GM06990 (cell line): ENCODE results near the gene FMN1.

Source experiments
- DNase-seq: peaks from one replicate; pipeline ENCODE4 v3.0.0-alpha.2; 2011; ENCODE audit not compliant: insufficient read length; ENCODE audit errors: extremely low read depth
- H3K27me3 ChIP-seq: replicated peaks from 2 replicates; pipeline ENCODE4 v1.6.0; 2011; ENCODE audit warnings: low read length; ENCODE audit not compliant: control insufficient read depth, insufficient read depth
- H3K36me3 ChIP-seq: 2 replicates; pipeline ENCODE4 v1.5.1; 2011; ENCODE audit warnings: low read length; ENCODE audit not compliant: control insufficient read depth, insufficient read depth
- H3K4me3 ChIP-seq: replicated peaks from 2 replicates; pipeline ENCODE4 v1.5.1; 2011; ENCODE audit warnings: low read depth, mild to moderate bottlenecking, control low read depth, low read length
- TF ChIP-seq, protein P1 (sequence below): IDR thresholded peaks from 2 replicates; pipeline ENCODE4 v1.5.1; 2011; ENCODE audit warnings: low read length, control low read depth, mild to moderate bottlenecking, inconsistent platforms; ENCODE audit not compliant: insufficient read depth, poor library complexity, severe bottlenecking

The FMN1 gene

DNA sequence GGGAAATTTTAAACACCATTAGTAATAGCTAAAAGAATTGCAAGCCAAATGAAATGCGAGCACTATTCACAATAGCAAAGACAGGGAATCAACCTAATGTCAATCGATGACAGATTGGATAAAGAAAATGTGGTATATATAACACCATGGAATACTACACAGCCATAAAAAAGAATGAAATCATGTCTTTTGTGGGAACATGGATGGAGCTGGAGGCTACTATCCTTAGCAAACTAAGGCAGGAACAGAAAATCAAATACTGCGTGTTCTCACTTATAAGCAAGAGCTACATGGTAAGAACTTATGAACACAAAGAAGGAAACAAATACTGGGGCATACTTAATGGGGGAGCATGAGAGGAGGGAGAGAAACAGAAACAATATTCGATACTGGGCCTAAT lies 85.2 kb downstream of the FMN1 start:
- Histone ChIP-seq H3K36me3 (no peaks in the 10 kb centered on the region), H3K27me3 (no peaks in the 10 kb centered on the region), H3K4me3 (no peak overlapping the region)
- DNase-seq, result no peak
- TF ChIP-seq, protein P1, sequence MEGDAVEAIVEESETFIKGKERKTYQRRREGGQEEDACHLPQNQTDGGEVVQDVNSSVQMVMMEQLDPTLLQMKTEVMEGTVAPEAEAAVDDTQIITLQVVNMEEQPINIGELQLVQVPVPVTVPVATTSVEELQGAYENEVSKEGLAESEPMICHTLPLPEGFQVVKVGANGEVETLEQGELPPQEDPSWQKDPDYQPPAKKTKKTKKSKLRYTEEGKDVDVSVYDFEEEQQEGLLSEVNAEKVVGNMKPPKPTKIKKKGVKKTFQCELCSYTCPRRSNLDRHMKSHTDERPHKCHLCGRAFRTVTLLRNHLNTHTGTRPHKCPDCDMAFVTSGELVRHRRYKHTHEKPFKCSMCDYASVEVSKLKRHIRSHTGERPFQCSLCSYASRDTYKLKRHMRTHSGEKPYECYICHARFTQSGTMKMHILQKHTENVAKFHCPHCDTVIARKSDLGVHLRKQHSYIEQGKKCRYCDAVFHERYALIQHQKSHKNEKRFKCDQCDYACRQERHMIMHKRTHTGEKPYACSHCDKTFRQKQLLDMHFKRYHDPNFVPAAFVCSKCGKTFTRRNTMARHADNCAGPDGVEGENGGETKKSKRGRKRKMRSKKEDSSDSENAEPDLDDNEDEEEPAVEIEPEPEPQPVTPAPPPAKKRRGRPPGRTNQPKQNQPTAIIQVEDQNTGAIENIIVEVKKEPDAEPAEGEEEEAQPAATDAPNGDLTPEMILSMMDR, result no peak

DNA sequence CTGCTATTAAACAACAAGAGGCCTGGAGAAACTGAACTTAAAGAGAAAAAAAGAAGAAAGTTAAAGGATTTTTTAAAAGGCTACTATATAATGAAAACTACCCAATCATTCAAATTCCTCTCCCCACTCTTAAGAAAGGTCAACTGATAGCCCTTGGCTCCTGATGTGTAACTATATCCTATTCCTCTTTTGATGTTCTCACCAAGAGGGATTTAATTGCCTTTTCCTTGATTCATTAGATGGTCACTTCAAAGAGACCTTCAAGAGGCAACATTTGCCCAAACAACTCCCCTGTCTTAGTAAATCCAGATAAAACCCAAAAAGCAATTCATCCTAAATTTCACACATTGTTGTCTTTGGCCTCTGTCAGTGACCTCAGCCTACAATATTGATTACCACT lies 86.0 kb downstream of the FMN1 start:
- no peak for DNase-seq
- H3K4me3 ChIP-seq, result no peak overlapping the region
- H3K27me3 ChIP-seq, result no peaks in the 10 kb centered on the region
- TF ChIP-seq, protein P1, result no peak
- no peaks in the 10 kb centered on the region for H3K36me3 ChIP-seq

DNA sequence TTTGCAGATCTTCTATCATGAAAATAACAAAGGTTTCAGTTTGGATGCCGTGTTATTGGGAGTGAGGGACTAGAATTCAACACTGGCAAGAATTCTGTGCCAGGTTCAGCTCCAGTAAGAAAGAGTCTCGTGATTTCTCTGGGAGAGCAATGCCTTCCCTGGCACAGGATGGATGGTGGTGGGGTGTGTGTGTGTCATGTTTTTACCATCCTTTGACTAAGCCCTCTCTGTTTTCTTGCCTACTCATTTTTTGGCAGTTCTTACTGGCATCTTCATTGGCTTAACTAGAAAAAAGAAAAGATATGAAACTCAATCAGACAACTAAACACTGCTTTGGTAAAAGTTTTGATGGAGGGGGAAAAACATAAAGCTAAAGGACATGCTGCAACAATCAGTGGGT lies 86.6 kb downstream of the FMN1 start:
- Histone ChIP-seq H3K27me3 (no peaks in the 10 kb centered on the region), H3K36me3 (no peaks in the 10 kb centered on the region), H3K4me3 (no peak overlapping the region)
- no peak for DNase-seq
- TF ChIP-seq, protein P1, result no peak

DNA sequence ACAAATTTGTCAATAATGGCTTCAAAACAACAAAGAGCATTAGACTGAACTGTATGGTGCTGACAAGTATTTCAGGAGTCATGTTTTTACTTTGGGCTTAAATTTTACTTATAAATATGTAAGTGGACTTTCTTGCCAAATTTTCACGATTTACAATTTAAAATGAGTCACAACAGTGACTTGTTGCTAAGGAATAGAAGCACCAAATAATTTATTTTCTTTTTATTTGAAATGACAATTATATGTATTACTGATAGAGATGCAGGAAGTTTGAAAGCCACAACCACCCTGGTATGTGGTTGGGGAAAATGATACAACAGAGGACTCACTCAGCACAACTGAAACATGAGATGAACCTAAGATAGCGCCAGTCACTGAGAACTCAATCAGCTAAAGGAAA lies 90.3 kb downstream of the FMN1 start:
- no peak for DNase-seq
- Histone ChIP-seq H3K4me3 (no peak overlapping the region), H3K36me3 (no peaks in the 10 kb centered on the region), H3K27me3 (no peaks in the 10 kb centered on the region)
- TF ChIP-seq, protein P1, result no peak

DNA sequence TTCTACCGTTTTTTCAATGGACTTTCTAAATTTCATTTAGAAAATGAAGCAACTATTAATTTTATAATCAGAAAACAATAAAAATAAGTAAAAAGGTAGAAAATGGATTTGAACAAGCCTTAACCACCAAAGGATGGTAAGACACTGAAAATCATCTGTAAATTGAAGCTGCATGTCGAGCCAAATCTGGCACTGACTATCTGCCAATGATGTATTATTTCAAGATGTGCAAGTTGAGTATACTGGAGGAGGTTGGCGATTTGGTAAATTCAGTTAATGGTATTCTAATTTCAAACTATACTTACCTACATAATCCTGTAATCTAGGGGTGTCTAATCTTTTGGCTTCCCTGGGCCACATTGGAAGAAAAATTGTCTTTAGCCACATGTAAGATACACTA lies 93.5 kb downstream of the FMN1 start:
- no peak for DNase-seq
- Histone ChIP-seq H3K36me3 (no peaks in the 10 kb centered on the region), H3K4me3 (no peak overlapping the region), H3K27me3 (no peaks in the 10 kb centered on the region)
- TF ChIP-seq, protein P1, result no peak

DNA sequence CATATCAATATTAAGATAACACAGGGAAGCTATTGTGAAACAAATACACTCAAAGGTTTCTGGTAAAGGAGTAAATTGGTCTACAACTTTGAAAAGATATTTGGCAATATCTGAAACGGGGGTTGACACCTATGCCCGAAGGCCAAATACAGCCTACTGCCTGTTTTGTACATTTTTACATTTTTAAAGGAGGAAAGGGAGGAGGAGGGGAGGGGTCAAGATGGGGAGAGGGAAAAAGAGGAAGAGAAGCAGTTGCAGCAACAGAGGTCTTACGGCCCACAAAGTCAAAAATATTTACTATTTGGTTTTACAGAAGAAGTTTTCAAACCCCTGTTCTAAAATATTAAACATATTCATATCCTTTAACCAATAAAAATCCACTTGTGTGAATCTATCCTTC lies 94.2 kb downstream of the FMN1 start:
- Histone ChIP-seq H3K36me3 (no peaks in the 10 kb centered on the region), H3K4me3 (no peak overlapping the region), H3K27me3 (no peaks in the 10 kb centered on the region)
- TF ChIP-seq, protein P1, result no peak
- no peak for DNase-seq
